ENCODE results near the gene RPUSD3.
"Not testable (repeated sequence)": the region's sequence is repeated elsewhere in the genome, so short reads cannot be mapped to it uniquely, and the experiment has no call there.

Gene RPUSD3

DNA sequence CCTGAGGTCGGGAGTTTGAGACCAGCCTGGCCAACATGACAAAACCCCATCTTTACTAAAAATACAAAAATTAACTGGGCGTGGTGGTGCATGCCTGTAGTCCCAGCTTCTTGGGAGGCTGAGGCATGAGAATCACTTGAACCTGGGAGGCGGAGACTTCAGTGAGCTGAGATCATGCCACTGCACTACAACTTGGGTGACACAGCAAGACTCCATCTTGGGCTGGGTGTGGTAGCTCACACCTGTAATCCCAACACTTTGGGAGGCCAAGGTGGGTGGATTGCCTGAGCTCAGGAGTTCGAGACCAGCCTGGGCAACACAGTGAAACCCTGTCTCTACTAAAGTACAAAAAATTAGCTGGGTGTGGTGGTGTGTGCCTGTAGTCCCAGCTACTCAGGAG lies 32.4 kb upstream of the RPUSD3 start:
- H3K9me3 Mint-ChIP-seq; DNase-seq; H3K4me1 Mint-ChIP-seq; H3K36me3 Mint-ChIP-seq (ENCODE audit: low read depth); H3K4me3 Mint-ChIP-seq; H3K27me3 Mint-ChIP-seq; ATAC-seq; H3K27ac Mint-ChIP-seq: not testable (repeated sequence)

- no peaks in the 10 kb centered on the region for H3K4me1 Mint-ChIP-seq
- H3K9me3 Mint-ChIP-seq = no peaks in the 10 kb centered on the region
- H3K4me3 Mint-ChIP-seq = no peak overlapping the region
- DNase-seq (no peak), ATAC-seq (no peak)
- no peak overlapping the region for H3K27ac Mint-ChIP-seq
- H3K27me3 Mint-ChIP-seq = no peaks in the 10 kb centered on the region
- H3K36me3 Mint-ChIP-seq (ENCODE audit: low read depth) = no peaks in the 10 kb centered on the region
Observed at GRCh38 chr3:9875448-9875847, 31.6 kb upstream of the RPUSD3 start.

DNA sequence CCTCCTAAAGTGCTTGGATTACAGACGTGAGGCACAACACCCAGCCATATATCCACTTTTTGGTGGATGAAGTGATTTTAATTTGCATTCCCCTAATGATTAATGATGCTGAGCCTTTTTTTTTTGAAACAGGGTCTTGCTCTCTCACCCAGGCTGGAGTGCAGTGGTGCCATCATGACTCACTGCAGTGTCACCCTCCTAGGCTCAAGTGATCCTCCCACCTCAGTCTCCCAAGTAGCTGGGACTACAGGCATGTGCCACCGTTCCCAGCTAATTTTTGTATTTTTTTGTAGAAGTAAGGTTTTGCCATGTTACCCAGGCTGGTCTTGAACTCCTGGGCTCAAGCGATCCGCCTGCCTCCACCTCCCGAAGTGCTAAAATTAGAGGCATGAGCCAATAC lies 28.3 kb upstream of the RPUSD3 start:
- H3K27ac Mint-ChIP-seq; H3K36me3 Mint-ChIP-seq (ENCODE audit: low read depth); H3K4me3 Mint-ChIP-seq; DNase-seq; H3K9me3 Mint-ChIP-seq; H3K27me3 Mint-ChIP-seq; ATAC-seq; H3K4me1 Mint-ChIP-seq: not testable (repeated sequence)

DNA sequence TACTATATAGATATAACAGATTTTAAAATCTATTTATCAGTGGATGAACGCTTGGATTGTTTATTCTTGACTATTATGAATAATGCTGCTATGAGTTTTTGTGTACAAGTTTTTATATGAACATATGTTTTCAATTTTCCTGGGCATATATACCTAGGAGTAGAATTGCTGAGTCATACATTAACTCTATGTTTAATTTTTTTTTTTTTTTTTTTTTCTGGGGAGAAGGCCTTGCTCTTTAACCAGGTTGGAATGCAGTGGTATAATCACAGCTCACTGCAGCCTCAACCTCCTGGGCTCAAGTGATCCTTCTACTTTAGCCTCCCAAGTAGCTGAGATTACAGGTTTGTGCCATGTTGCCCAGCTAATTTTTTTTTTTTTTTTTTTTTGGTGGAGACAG lies 27.2 kb upstream of the RPUSD3 start:
- no peak for DNase-seq
- no peak overlapping the region for H3K27ac Mint-ChIP-seq

DNA sequence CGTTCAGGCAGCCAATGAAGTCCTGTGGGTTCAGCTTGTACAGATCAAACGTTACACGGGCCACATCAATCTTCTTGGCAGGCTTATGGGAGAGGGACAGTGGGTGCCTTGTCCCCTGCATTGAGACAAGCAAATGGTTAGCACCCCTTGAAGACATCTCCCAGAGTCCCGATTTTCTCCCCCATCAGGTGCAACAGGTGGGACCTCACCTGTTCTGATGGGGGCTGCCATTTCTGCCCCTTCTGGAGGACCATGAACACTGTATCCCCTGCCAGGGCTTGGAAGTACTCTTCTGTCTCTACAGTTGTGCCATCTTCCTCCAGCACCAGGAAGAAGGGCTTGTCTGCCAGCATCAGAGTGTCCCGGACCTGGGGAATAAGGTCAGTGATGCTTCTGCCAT lies 26.1 kb upstream of the RPUSD3 start:
- Mint-ChIP-seq H3K27me3 (no peaks in the 10 kb centered on the region), H3K9me3 (no peaks in the 10 kb centered on the region), H3K4me3 (no peak overlapping the region), H3K27ac (no peak overlapping the region), H3K36me3 (ENCODE audit: low read depth) (no peaks in the 10 kb centered on the region), H3K4me1 (no peaks in the 10 kb centered on the region)
- ATAC-seq (no peak), DNase-seq (no peak)

More for the DNA sequence above, 27.2 kb upstream of the RPUSD3 start:
- Mint-ChIP-seq H3K4me1 (no peaks in the 10 kb centered on the region), H3K4me3 (no peak overlapping the region), H3K36me3 (ENCODE audit: low read depth) (no peaks in the 10 kb centered on the region), H3K9me3 (no peaks in the 10 kb centered on the region), H3K27me3 (no peaks in the 10 kb centered on the region)
- ATAC-seq = no peak

DNA sequence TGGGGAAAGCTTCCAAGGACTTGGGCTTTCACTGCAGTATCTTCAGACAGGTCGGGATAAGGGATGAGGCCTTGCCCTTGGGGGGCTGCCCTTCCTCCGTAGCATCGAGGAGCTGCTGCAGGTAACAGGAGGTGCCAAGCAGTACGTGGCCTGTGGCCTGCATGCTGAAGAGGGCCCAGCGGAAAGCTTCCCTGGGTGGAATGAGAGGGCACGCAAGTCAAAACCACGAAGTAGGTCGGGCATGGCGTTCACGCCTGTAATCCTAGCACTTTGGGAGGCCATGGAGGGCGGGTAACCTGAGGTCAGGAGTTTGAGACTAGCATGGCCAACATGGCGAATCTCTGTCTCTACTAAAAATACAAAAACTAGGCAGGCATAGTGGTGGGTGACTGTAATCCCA lies 23.3 kb upstream of the RPUSD3 start:
- no peak overlapping the region for H3K4me3 Mint-ChIP-seq
- no peaks in the 10 kb centered on the region for H3K9me3 Mint-ChIP-seq
- H3K27me3 Mint-ChIP-seq = peaks cover 3% of the 10 kb centered on the region
- DNase-seq (no peak), ATAC-seq (no peak)
- no peaks in the 10 kb centered on the region for H3K4me1 Mint-ChIP-seq
- H3K36me3 Mint-ChIP-seq (ENCODE audit: low read depth) = no peaks in the 10 kb centered on the region
- no peak overlapping the region for H3K27ac Mint-ChIP-seq

- Mint-ChIP-seq H3K27ac (no peak overlapping the region), H3K4me3 (no peak overlapping the region), H3K27me3 (peaks cover 6% of the 10 kb centered on the region), H3K36me3 (ENCODE audit: low read depth) (no peaks in the 10 kb centered on the region), H3K9me3 (no peaks in the 10 kb centered on the region), H3K4me1 (no peaks in the 10 kb centered on the region)
- DNase-seq (no peak), ATAC-seq (no peak)
Observed at GRCh38 chr3:9866639-9867038, 22.8 kb upstream of the RPUSD3 start.

DNA sequence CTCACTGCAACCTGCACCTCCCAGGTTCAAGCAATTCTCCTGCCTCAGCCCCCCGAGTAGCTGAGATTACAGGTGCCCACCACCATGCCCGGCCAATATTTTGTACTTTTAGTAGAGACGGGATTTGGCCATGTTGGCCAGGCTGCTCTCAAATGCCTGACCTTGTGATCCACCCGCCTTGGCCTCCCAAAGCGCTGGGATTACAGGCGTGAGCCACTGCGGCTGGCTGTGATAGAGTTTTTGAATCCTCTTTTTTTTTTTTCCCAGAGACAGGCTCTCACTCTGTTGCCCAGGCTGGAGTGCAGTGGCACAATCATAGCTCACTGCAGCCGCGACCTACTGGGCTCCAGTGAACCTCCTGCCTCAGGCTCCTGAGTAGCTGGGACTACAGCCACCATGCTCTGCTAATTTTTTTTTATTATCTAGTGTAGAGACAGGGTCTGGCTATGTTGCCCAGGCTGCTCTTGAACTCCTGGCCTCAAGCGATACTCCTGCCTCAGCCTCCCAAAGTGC lies 21.4 kb upstream of the RPUSD3 start:
- H3K27me3 Mint-ChIP-seq; H3K9me3 Mint-ChIP-seq; H3K36me3 Mint-ChIP-seq (ENCODE audit: low read depth); ATAC-seq; H3K4me3 Mint-ChIP-seq; H3K27ac Mint-ChIP-seq; DNase-seq; H3K4me1 Mint-ChIP-seq: not testable (repeated sequence)

DNA sequence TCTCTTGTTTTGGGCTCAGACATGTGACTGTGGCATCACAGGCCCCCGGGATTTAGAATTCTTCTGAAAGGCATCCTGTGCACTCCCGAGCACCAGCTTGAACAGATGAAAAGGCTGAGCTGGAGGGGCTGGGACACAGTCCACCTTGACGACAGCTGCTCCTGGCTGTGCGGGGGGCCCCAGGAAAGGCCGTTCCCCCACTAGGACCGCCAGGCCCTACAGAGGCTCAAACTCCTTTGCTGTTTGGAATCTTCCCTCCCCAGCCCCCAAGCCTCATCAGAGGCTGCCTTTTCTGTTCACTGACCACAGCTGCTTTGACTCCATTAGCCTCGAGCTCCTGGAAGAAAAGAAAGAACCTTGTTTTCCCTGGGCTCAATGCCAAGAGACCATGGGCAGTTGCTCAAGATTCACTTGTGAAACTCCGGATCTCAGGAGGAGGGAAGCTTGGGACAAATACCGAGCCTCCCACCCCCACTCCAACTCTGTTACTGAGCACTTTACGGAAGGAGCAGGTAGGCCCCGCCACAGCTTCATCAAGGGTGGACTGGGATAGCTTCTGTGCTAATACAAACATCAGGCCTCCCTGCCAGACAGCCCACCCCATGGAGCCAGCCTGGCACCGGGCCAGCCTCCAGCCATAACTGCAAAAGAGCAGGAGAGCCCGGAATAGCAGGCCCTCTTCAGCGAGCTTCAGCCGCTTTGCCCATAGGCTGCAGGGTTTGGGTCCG lies 20.6 kb upstream of the RPUSD3 start:
- no peak for ATAC-seq
- peaks cover 6% of the 10 kb centered on the region for H3K27me3 Mint-ChIP-seq
- no peak for DNase-seq
- H3K4me1 Mint-ChIP-seq = no peaks in the 10 kb centered on the region
- H3K36me3 Mint-ChIP-seq (ENCODE audit: low read depth) = no peaks in the 10 kb centered on the region
- no peak overlapping the region for H3K4me3 Mint-ChIP-seq
- no peaks in the 10 kb centered on the region for H3K9me3 Mint-ChIP-seq
- no peak overlapping the region for H3K27ac Mint-ChIP-seq

DNA sequence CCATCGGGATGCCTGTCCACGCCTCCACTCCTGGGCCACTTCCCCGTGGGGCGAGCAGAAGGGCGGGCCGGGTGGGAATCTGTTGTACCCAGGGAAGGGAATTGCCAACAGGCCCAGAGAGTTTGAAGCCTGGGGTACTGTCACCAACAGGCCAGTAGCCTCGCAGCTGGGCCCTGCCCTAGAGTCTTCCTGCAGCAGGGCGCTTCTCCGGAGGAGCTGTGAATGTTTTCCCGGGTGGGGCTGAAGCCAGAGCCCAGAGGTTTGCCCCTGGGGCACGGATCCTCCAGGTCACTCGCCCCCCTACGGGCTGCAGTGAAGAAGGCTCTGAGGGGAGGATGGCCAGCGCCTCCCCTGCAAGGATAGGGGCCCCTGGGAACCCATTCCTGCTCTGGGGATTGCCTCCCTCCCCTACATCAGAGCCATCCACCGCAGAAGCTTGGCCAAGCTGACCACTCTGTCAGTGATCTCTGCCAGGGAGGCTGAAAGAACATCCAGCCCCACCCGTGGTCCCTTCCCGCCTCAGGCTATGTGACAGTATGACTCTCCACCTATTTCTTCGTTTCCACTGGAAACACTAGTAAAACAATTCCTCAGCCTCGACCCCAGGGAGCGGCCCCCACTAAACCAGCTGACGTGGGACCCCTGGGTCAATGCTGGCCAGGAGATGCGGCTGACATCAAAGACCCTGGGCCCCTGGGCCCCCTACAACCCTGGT lies 19.4 kb upstream of the RPUSD3 start:
- H3K9me3 Mint-ChIP-seq = no peaks in the 10 kb centered on the region
- no peak overlapping the region for H3K27ac Mint-ChIP-seq
- no peak for ATAC-seq
- H3K36me3 Mint-ChIP-seq (ENCODE audit: low read depth) = no peaks in the 10 kb centered on the region
- H3K4me3 Mint-ChIP-seq = no peak overlapping the region
- peaks cover 6% of the 10 kb centered on the region for H3K27me3 Mint-ChIP-seq
- DNase-seq = no peak
- H3K4me1 Mint-ChIP-seq = no peaks in the 10 kb centered on the region

DNA sequence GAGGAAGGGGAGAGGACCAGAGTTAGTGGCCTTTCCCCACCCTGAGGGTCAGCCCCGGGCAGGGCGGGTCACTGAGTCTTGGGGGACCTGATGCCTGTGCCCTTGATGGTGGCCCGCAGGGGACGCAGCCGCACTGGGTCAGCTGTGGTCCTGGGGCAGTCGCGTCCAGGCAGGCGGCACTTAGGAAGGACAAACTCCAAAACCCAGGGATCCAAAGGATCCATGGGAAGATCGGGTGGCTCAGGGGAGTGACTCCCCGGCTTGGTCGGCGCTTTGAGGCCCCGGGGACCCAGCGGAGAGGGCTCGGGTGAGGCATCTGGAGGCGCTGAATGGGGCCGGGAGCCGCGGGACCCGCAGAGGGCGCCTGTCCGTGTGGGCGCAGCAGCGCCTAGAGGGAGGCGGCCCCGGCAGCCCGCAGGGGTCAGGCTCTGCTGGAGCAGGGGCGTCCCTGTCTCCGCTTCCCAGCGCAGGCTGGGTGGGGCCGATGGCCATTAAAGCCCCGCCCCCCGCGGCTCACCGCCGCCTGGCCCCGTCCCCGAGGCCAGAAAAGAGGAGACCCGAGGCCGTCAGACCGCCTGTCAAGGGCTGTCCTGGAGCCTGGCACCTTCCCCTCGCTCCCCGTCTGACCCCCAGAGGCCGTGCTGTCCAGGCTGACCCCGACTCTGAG lies 18.7 kb upstream of the RPUSD3 start:
- Mint-ChIP-seq H3K27ac (no peak overlapping the region), H3K4me3 (no peak overlapping the region), H3K4me1 (no peaks in the 10 kb centered on the region), H3K27me3 (peaks cover 6% of the 10 kb centered on the region), H3K9me3 (no peaks in the 10 kb centered on the region), H3K36me3 (ENCODE audit: low read depth) (no peaks in the 10 kb centered on the region)
- DNase-seq (peak; percentile 48), ATAC-seq (peak; percentile 82)

- Mint-ChIP-seq H3K27ac (no peak overlapping the region), H3K36me3 (ENCODE audit: low read depth) (no peaks in the 10 kb centered on the region), H3K9me3 (no peaks in the 10 kb centered on the region), H3K27me3 (peaks cover 6% of the 10 kb centered on the region), H3K4me1 (no peaks in the 10 kb centered on the region), H3K4me3 (no peak overlapping the region)
- ATAC-seq = no peak
- DNase-seq = no peak
Observed at GRCh38 chr3:9861626-9862130, 17.9 kb upstream of the RPUSD3 start.

- H3K27me3 Mint-ChIP-seq = peaks cover 6% of the 10 kb centered on the region
- H3K9me3 Mint-ChIP-seq = no peaks in the 10 kb centered on the region
- ATAC-seq = no peak
- no peak overlapping the region for H3K4me3 Mint-ChIP-seq
- H3K27ac Mint-ChIP-seq = no peak overlapping the region
- no peaks in the 10 kb centered on the region for H3K36me3 Mint-ChIP-seq (ENCODE audit: low read depth)
- H3K4me1 Mint-ChIP-seq = no peaks in the 10 kb centered on the region
- DNase-seq = no peak
Observed at GRCh38 chr3:9861201-9861600, 17.4 kb upstream of the RPUSD3 start.

- ATAC-seq (no peak), DNase-seq (no peak)
- Mint-ChIP-seq H3K27me3 (peaks cover 6% of the 10 kb centered on the region), H3K4me1 (no peaks in the 10 kb centered on the region), H3K4me3 (no peak overlapping the region), H3K36me3 (ENCODE audit: low read depth) (no peaks in the 10 kb centered on the region), H3K27ac (no peak overlapping the region), H3K9me3 (no peaks in the 10 kb centered on the region)
Observed at GRCh38 chr3:9859530-9860025, 15.8 kb upstream of the RPUSD3 start.

DNA sequence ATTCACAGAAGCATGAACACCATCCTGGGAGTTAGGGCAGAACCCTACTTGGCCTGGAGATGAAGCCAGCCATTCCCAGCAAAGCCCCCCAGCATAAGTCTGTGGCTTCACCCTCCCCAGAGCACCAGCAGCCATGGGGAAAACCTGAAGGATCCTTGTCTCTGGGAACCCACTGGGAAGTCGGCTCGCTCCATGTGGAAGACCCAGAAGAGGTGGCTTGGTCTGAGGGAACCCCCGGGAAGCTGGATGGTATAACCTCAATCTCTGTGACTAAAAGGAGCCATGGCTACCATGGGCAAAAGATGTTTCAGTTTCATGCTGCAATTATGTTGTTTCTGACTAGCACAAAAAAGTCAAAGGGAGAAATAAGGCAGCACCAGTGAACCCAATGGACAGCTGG lies 11.8 kb upstream of the RPUSD3 start:
- DNase-seq = no peak
- no peak for ATAC-seq
- Mint-ChIP-seq H3K27ac (no peak overlapping the region), H3K27me3 (no peaks in the 10 kb centered on the region), H3K4me3 (no peak overlapping the region), H3K4me1 (no peaks in the 10 kb centered on the region), H3K36me3 (ENCODE audit: low read depth) (no peaks in the 10 kb centered on the region), H3K9me3 (no peaks in the 10 kb centered on the region)

Data from activated naive CD8-positive, alpha-beta T cell treated with anti-CD3 and anti-CD28 coated beads, Interleukin-2, amount 50 U/mL, for 24 hours (primary cell).